ENCODE measurements around the gene DNAH10. TPM values are rescaled to one million over a fixed set of nuclear protein-coding genes. Genes with fewer than 3 reads are reported as not detected.

Gene DNAH10
- total RNA-seq, 2 experiments from 2014 or later: 0.12 to 0.17 TPM

DNA sequence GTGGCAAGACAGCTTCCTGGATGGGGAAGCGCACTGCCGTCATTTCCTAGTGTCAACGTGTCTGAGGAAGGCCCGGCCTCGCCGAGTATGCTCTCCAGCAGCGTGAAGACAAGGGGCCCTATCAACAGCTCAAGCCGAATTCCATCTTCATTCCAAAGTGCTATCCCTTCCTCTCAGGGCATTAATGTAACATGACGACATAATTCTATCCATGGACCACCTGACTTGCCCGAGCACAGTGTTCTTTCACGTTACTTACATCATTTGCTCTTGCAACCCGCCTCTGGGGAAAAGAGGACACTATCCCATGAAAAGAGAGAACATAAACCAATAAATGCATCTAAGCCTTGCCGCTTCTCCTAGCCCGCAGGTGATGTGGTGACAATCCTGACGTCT, 187.7 kb downstream of the DNAH10 start:
- Mint-ChIP-seq H3K4me3 (no peak overlapping the region), H3K27me3 (no peaks in the 10 kb centered on the region), H3K36me3 (ENCODE audit: low read depth) (no peaks in the 10 kb centered on the region), H3K9me3 (no peaks in the 10 kb centered on the region), H3K4me1 (no peaks in the 10 kb centered on the region), H3K27ac (no peak overlapping the region)
- ChIA-PET CTCF (interaction anchor here (1.4 kb wide), 1 partner anchor 11 kb away, joined by 3 read pairs; no protein-coding TSS in a partner anchor), POLR2A (no interaction called here)
- DNase-seq: no peak

DNA sequence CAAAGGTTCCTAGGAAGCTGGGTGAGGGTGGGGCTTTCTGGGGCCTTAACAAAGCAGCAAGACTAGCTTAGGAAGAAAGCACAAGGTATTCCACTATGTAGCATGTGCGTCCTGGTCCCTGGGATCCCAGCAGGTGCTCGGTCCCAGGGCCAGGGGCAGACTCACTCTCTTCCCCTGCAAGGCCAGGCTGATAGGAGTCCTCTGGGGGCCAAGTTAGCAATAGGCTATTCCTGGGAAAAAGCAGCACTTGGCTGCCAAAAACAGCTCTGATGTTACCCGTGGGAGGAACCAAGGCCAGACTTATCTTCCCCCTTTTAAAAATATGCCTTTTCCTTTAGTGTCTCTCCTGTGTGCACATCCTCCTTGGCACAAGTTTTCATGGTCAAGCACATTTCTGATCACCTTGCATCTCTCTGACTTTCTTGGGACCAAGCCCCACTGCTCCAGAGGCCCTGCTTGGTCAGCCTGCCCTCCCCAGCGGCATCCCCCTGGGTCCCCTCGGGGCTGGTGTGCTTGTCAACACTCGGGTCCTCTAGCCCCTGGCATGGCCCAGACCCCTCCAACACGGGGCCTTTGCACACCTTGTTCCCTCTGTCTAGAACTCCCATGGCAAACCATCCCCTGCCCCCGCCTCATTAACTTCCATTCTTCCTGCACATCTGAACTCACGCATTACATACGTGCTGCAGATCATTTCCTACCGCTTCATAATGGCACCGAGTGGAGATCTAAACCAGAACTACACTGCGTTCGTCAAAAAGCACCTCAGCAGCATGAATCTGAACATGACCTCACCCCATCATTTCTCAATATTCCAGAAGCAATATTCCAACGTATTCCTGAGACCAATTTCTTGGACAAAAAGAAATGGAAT, 188.6 kb downstream of the DNAH10 start:
- ChIA-PET POLR2A (interaction anchor here (0.7 kb wide), 1 partner anchor 851 kb away, joined by 3 read pairs; no protein-coding TSS in a partner anchor), CTCF (interaction anchor here (0.8 to 1.4 kb wide), 2 partner anchors 10 to 20 kb away, joined by 3 read pairs; no protein-coding TSS in a partner anchor)
- no peak for DNase-seq
- Mint-ChIP-seq H3K4me3 (no peak overlapping the region), H3K9me3 (no peaks in the 10 kb centered on the region), H3K27ac (no peak overlapping the region), H3K4me1 (no peaks in the 10 kb centered on the region), H3K36me3 (ENCODE audit: low read depth) (no peaks in the 10 kb centered on the region), H3K27me3 (no peaks in the 10 kb centered on the region)

DNA sequence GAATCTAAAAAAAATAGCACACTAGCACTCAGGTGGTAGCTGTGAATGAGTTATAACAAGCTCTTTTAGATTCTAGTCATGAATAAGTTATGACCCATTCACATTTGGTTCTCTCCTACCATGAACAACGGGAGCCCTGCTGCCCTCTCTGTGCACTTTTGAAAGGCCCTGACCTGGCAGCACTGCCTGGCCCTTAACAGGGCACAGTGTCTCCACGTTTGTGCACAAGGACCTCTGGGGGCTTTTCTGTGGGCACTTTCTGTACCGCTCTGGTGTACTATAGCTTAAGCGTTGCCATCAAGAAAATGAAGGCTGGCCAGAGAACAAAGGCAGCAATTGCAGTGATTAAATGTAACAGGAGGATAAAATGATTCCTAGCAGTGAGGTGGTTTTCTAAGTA, 189.4 kb downstream of the DNAH10 start:
- DNase-seq: no peak
- Mint-ChIP-seq H3K27me3 (no peaks in the 10 kb centered on the region), H3K27ac (no peak overlapping the region), H3K9me3 (no peaks in the 10 kb centered on the region), H3K4me3 (no peak overlapping the region), H3K36me3 (ENCODE audit: low read depth) (no peaks in the 10 kb centered on the region), H3K4me1 (no peaks in the 10 kb centered on the region)
- ChIA-PET POLR2A (interaction anchor here (0.7 kb wide), 1 partner anchor 850 kb away, joined by 3 read pairs; no protein-coding TSS in a partner anchor), CTCF (interaction anchor here (0.8 to 1.0 kb wide), 2 partner anchors 9 to 21 kb away, joined by 3 read pairs; no protein-coding TSS in a partner anchor)

DNA sequence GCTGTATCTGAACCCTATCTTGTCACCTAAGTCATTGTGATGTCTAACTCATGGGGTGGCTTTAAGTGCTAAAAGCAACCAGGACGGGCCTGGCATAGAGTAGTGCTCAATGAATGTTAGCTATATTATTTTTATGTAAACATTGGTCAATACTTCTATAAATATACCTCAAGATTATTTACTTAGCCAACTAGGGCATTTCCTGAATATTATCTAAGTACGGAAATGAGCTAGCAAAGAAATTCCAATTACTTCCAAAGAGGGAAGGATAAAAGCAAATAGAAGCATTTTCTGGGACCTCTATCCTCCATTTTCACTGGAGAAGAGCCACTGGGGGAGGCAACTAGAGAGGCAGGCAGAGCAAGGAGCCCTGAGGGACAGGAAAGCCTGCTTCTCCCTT, 189.9 kb downstream of the DNAH10 start:
- H3K4me1 Mint-ChIP-seq: no peaks in the 10 kb centered on the region
- no peaks in the 10 kb centered on the region for H3K36me3 Mint-ChIP-seq (ENCODE audit: low read depth)
- POLR2A ChIA-PET: no interaction called here
- no peak overlapping the region for H3K4me3 Mint-ChIP-seq
- no peak overlapping the region for H3K27ac Mint-ChIP-seq
- H3K9me3 Mint-ChIP-seq: no peaks in the 10 kb centered on the region
- no peak for DNase-seq
- H3K27me3 Mint-ChIP-seq: no peaks in the 10 kb centered on the region
- CTCF ChIA-PET: interaction anchor here (1.0 kb wide), 1 partner anchor 8 kb away, joined by 3 read pairs; no protein-coding TSS in a partner anchor

DNA sequence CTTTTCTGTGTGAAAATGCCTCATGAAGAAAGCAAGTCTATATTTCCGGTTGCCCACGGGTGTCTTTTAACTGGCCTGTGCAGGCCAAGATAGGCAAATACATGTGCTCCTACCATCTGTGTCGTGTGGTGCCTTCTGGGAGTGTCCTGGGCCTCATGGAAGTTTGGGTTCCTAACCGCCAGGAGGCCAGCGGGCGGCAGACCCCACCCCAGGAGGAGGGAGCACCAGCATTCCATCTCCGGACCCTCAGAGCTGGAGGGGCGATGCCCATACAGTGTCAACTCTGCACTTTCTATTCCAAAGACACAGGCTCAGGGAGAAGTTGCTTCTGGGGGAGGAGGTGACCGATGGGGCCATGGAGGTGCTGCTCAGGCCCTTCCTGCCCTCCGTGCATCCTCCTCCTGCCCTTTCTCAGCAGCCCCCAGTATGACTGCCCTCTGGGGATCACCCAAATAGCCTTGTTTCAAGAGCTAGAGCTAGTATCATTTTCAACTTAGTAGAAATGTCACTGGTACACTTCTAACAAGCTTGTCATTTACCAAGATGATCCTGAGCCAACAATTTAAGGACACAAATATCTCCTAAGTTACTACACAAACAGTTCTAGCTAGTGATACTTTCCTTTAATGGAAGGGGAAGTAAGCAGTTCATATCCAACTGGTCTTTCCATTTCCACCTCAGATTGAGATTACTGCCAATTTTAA, 192.7 kb downstream of the DNAH10 start:
- no peak for DNase-seq
- no peaks in the 10 kb centered on the region for H3K9me3 Mint-ChIP-seq
- H3K36me3 Mint-ChIP-seq (ENCODE audit: low read depth): no peaks in the 10 kb centered on the region
- POLR2A ChIA-PET: no interaction called here
- H3K27me3 Mint-ChIP-seq: no peaks in the 10 kb centered on the region
- CTCF ChIA-PET: interaction anchor here (1.0 kb wide), 1 partner anchor 9 kb away, joined by 3 read pairs; no protein-coding TSS in a partner anchor
- no peak overlapping the region for H3K27ac Mint-ChIP-seq
- no peak overlapping the region for H3K4me3 Mint-ChIP-seq
- H3K4me1 Mint-ChIP-seq: no peaks in the 10 kb centered on the region

DNA sequence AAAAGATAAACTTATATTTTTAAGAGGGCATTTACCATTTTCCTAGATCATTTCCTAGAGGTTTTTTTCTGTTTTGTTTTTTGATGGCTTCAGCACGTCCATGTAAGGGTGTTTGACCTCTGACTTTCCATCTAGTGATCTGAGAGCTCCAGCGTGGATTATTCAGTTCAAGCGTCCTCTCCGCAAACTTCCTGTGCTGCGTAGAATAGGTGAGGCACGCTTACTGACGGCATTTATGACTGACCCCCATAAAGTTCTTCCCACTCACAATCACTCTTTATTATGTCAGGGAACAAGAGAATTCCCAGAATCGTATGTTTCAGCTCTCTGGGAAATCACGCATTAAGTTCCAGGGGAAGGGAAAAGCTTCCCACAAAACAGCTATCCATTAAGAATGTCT, 194.1 kb downstream of the DNAH10 start:
- Mint-ChIP-seq H3K36me3 (ENCODE audit: low read depth) (no peaks in the 10 kb centered on the region), H3K4me1 (no peaks in the 10 kb centered on the region), H3K4me3 (no peak overlapping the region), H3K27ac (no peak overlapping the region), H3K27me3 (no peaks in the 10 kb centered on the region), H3K9me3 (no peaks in the 10 kb centered on the region)
- ChIA-PET CTCF (interaction anchor here (0.5 to 1.4 kb wide), 2 partner anchors 56 to 793 kb away, joined by 4 to 5 read pairs; no protein-coding TSS in a partner anchor), POLR2A (no interaction called here)
- DNase-seq: no peak

DNA sequence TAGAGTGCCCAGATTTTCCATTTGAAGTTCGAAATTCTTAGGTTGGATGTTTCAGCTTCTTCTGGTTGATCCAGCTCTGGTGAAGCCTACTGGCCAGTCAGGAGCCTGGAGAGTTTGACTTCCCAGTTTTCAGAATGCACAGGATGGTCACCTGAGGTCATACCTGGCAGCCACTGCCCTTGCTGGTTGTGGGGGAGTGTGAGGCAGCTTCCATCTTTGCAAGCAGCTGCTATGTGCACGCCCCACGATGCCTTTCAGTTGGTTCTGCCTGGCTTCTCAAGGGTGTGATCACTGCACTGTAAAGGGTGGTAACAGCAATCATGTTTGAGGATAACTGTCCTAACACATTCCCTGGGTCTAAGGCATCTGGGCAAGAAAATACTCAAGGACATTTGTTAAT, 195.1 kb downstream of the DNAH10 start:
- Mint-ChIP-seq H3K4me1 (no peaks in the 10 kb centered on the region), H3K9me3 (no peaks in the 10 kb centered on the region), H3K27me3 (no peaks in the 10 kb centered on the region), H3K4me3 (no peak overlapping the region), H3K36me3 (ENCODE audit: low read depth) (no peaks in the 10 kb centered on the region), H3K27ac (no peak overlapping the region)
- DNase-seq: no peak
- POLR2A ChIA-PET: no interaction called here
- CTCF ChIA-PET: interaction anchor here (0.7 to 1.4 kb wide), 2 partner anchors 57 to 278 kb away, joined by 4 read pairs; no protein-coding TSS in a partner anchor

DNA sequence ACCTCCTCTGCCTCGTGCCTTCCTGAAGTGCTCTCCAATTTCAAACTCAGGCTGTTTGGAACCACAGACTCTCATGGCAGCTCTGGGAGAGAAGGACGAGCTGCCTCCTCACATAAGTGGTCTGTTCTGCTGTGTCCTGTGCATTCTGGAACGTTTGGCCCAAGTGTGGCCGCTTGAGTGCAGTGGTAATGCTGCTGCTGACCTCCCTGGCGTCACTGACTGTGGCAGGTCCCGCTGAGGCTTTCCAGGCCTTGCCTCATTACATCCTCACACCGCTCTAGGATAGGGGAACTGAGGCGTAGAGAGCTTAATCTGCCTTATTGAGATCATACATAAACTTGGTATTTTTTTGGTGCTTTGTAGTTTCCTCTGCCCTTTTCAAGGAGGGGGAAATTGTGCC, 196.4 kb downstream of the DNAH10 start:
- ChIA-PET POLR2A (no interaction called here), CTCF (no interaction called here)
- Mint-ChIP-seq H3K4me1 (no peaks in the 10 kb centered on the region), H3K4me3 (no peak overlapping the region), H3K36me3 (ENCODE audit: low read depth) (no peaks in the 10 kb centered on the region), H3K9me3 (no peaks in the 10 kb centered on the region), H3K27me3 (no peaks in the 10 kb centered on the region), H3K27ac (no peak overlapping the region)
- DNase-seq: no peak

DNA sequence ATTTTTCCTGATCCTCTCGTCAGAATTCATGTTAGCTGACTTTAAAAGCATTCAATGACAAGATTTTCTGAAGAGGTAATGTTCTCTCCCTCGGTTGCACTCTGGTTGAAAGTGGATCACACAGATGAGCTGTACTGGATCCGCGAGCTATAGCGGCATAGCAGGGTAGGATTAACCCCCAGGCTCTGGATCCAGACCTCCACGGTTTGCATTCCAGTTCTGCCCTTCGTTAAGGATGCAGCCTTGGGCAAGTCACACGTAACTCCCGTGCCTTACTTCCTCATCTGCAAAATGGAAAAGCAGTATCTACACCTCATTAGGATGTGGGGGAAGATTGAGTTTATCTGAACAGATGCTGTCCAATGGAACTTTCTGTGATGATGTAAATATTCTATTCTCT, 196.8 kb downstream of the DNAH10 start:
- H3K27me3 Mint-ChIP-seq: no peaks in the 10 kb centered on the region
- no peaks in the 10 kb centered on the region for H3K4me1 Mint-ChIP-seq
- H3K27ac Mint-ChIP-seq: no peak overlapping the region
- no peak for DNase-seq
- H3K4me3 Mint-ChIP-seq: no peak overlapping the region
- POLR2A ChIA-PET: no interaction called here
- H3K36me3 Mint-ChIP-seq (ENCODE audit: low read depth): no peaks in the 10 kb centered on the region
- CTCF ChIA-PET: no interaction called here
- H3K9me3 Mint-ChIP-seq: no peaks in the 10 kb centered on the region

DNA sequence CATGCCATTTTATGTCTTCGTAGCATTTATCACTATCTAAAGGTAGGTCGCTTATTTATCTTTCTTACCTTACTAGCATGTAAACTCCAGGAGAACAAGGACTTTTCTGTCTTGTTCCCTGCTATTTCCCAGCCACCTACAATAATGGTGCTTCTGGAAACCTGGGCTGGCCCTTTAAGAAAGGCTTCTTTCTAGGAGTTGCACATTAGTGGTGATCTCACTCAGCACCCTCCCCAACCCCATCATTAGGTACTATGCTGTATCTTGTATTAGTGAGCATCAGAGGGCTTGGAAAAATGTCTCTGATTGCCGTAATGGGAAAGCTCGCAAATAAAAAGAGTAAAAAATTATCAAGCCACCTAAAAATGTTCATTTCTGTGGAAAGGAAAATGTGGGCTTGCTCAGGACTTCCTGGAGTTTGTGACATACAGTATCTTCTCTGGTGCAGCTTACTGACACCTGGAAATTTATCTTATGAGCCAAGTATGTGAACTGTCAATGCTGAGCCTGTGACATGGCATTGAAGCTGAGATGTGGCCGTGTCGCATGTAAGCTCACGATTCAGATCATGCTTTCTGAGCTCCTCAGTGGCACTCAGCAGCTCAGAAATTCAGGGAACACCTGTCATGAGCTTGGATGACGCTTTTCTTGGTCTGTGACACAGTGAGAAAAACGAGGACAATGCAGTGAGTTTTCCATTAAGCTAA, 198.1 kb downstream of the DNAH10 start:
- ChIA-PET CTCF (interaction anchor here (0.9 to 2.0 kb wide), 4 partner anchors 8 to 22 kb away, joined by 3 to 5 read pairs (median 4); no protein-coding TSS in a partner anchor), POLR2A (no interaction called here)
- Mint-ChIP-seq H3K9me3 (no peaks in the 10 kb centered on the region), H3K4me1 (no peaks in the 10 kb centered on the region), H3K4me3 (no peak overlapping the region), H3K36me3 (ENCODE audit: low read depth) (no peaks in the 10 kb centered on the region), H3K27me3 (no peaks in the 10 kb centered on the region), H3K27ac (no peak overlapping the region)
- no peak for DNase-seq

DNA sequence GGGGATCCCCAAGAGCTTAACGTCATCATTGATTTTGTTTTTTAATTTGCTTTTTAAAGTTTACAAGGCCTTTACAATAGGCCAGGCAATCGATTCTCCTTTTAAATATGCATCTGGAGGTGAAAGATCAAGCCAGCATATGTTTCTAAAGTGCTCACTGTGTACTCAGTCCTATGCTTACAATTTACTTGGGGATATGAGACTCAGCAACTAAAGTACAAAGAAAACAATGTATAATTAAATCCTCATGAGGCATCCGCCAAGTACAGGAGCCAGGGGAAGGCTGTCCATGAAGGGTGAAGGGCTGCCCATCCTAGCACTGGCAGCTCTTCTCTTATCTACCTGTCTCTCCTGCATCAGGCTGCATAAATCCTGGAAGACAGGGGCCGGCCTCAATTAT, 198.8 kb downstream of the DNAH10 start:
- Mint-ChIP-seq H3K27me3 (no peaks in the 10 kb centered on the region), H3K36me3 (ENCODE audit: low read depth) (no peaks in the 10 kb centered on the region), H3K4me3 (no peak overlapping the region), H3K27ac (no peak overlapping the region), H3K4me1 (no peaks in the 10 kb centered on the region), H3K9me3 (no peaks in the 10 kb centered on the region)
- DNase-seq: no peak
- ChIA-PET POLR2A (no interaction called here), CTCF (interaction anchor here (0.9 to 2.0 kb wide), 4 partner anchors 9 to 22 kb away, joined by 3 to 5 read pairs (median 4); no protein-coding TSS in a partner anchor)

DNA sequence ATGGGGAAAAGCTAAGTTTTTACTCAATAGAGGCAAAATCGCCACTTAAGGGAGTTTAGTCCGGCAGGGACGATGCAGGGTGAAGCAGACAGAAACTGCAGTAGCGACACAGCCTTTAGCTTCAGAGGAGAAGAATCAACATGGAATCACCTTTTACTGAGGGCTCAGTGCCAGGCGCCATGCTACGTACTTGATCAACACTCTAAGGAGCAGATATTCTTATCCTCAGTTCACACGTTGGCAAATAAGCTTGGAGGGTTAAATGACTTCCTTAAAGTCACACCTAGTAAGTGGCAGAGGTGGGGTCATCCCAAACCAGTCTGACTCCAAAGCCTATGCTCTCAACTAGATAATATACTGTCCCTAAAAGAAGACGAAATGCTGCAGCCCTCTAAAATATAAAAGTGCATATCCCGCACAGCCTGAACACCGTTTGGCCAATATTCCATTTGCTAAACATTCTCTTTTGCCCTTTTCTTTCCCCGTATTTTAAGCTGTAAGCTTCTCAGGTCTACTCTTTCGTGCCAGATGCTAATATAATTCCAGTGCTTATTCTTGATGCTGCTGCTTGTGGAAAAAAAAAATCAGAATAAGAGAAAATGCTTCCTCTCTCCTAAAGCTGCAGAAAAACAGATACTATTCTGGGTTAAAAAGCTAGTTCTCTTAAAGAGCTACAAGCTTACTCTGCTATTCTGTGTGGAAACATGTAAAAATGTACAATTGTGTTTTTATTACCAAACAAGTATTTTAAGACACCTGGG, 199.7 kb downstream of the DNAH10 start:
- H3K27ac Mint-ChIP-seq: no peak overlapping the region

More for the DNA sequence above, 199.7 kb downstream of the DNAH10 start:
- POLR2A ChIA-PET: no interaction called here
- DNase-seq: no peak
- H3K4me3 Mint-ChIP-seq: no peak overlapping the region
- no peaks in the 10 kb centered on the region for H3K36me3 Mint-ChIP-seq (ENCODE audit: low read depth)
- CTCF ChIA-PET: interaction anchor here (0.5 to 0.9 kb wide), 4 partner anchors 12 to 821 kb away, joined by 3 read pairs; no protein-coding TSS in a partner anchor
- no peaks in the 10 kb centered on the region for H3K9me3 Mint-ChIP-seq
- no peaks in the 10 kb centered on the region for H3K27me3 Mint-ChIP-seq
- H3K4me1 Mint-ChIP-seq: no peaks in the 10 kb centered on the region

Measured in activated CD4-positive, alpha-beta T cell treated with anti-CD3 and anti-CD28 coated beads, Interleukin-2, amount 10 ng/mL, durations not matched to agents 7 days and 5 days (primary cell).